IMR-90 (cell line): ENCODE measurements around the gene DYNC2H1. TPM values are rescaled to one million over a fixed set of nuclear protein-coding genes. Genes with fewer than 3 reads are reported as not detected.

ENCODE experiments used
- ATAC-seq: fragments of 200-7000 bp; cut with Tn5 transposase; 2 replicates; pipeline ENCODE4 v1.9.1; 2020; ENCODE audit warnings: low read depth, mild to moderate bottlenecking, moderate library complexity
- BruUV-seq: library from RNA; stranded (reverse); fragments of 400-500 nt; replicated peaks from 2 replicates; lab custom pipeline; 2021; lab: Mats Ljungman, UMichigan
- CTCF ChIA-PET: fragments of 300-600 bp; formaldehyde crosslinking; extraction: SDS; loops from one replicate; lab custom pipeline; 2021; ENCODE audit warnings: antibody characterized with exemption; lab: Yijun Ruan, JAX
- POLR2A ChIA-PET: fragments of 300-600 bp; sonication (Branson Sonifier 250); formaldehyde crosslinking; loops from one replicate; lab custom pipeline; 2022; ENCODE audit warnings: antibody characterized with exemption; ENCODE audit not compliant: unreplicated experiment; lab: Charles Lee
- DNase-seq: peaks from one replicate; pipeline ENCODE4 v3.0.0; 2013
- H2AFZ ChIP-seq: replicated peaks from 2 replicates; pipeline ENCODE3; 2013; ENCODE audit warnings: low read length, mild to moderate bottlenecking; ENCODE audit not compliant: poor library complexity
- H2AK5ac ChIP-seq: 2 replicates; pipeline ENCODE4 v1.6.1; 2013; ENCODE audit warnings: low read depth, low read length, inconsistent platforms
- H2AK9ac ChIP-seq: replicated peaks from 2 replicates; pipeline ENCODE3; 2013; ENCODE audit warnings: mild to moderate bottlenecking, low read depth, low read length, moderate library complexity; ENCODE audit not compliant: poor library complexity
- H2BK120ac ChIP-seq: 2 replicates; pipeline ENCODE4 v1.6.1; 2013; ENCODE audit warnings: low read depth, low read length, inconsistent platforms
- H2BK15ac ChIP-seq: 3 replicates; pipeline ENCODE4 v1.6.1; 2013; ENCODE audit warnings: low read depth, low read length, inconsistent platforms
- H2BK20ac ChIP-seq: 2 replicates; pipeline ENCODE4 v1.6.1; 2013; ENCODE audit warnings: low read depth, mild to moderate bottlenecking, inconsistent platforms, low read length, moderate library complexity
- H2BK5ac ChIP-seq: 2 replicates; pipeline ENCODE4 v1.6.1; 2013; ENCODE audit warnings: mild to moderate bottlenecking, low read depth, low read length, inconsistent platforms; ENCODE audit not compliant: poor library complexity, severe bottlenecking
- H3K14ac ChIP-seq: replicated peaks from 2 replicates; pipeline ENCODE4 v1.6.1; 2013; ENCODE audit warnings: low read depth, low read length, inconsistent platforms
- H3K18ac ChIP-seq: 2 replicates; pipeline ENCODE4 v1.6.1; 2013; ENCODE audit warnings: low read depth, low read length, control low read depth
- H3K23ac ChIP-seq: 2 replicates; pipeline ENCODE4 v1.6.1; 2013; ENCODE audit warnings: low read depth, low read length, inconsistent platforms
- H3K27ac ChIP-seq: 2 replicates; pipeline ENCODE4 v1.5.1; 2013; ENCODE audit warnings: mild to moderate bottlenecking, control low read depth, low read length; ENCODE audit not compliant: insufficient read depth
- H3K27me3 ChIP-seq: 2 replicates; pipeline ENCODE4 v1.6.1; 2013; ENCODE audit warnings: low read length; ENCODE audit not compliant: control insufficient read depth, insufficient read depth
- H3K36me3 ChIP-seq: 2 replicates; pipeline ENCODE4 v1.6.1; 2013; ENCODE audit warnings: low read length, mixed read lengths; ENCODE audit not compliant: control insufficient read depth, insufficient read depth
- H3K4ac ChIP-seq: 2 replicates; pipeline ENCODE4 v1.6.1; 2013; ENCODE audit warnings: low read depth, low read length, inconsistent platforms
- H3K4me1 ChIP-seq: 2 replicates; pipeline ENCODE4 v1.6.1; 2013; ENCODE audit warnings: low read length, mixed read lengths; ENCODE audit not compliant: control insufficient read depth, insufficient read depth
- H3K4me2 ChIP-seq: 2 replicates; pipeline ENCODE4 v1.6.1; 2013; ENCODE audit warnings: low read depth, mild to moderate bottlenecking, control low read depth, low read length, moderate library complexity
- H3K4me3 ChIP-seq: 2 replicates; pipeline ENCODE4 v1.5.1; 2013; ENCODE audit warnings: low read depth, mild to moderate bottlenecking, control low read depth, low read length, moderate library complexity; ENCODE audit not compliant: insufficient read depth
- H3K56ac ChIP-seq: 2 replicates; pipeline ENCODE4 v1.6.1; 2013; ENCODE audit warnings: low read length, inconsistent platforms; ENCODE audit not compliant: insufficient read depth; ENCODE audit errors: extremely low read depth
- H3K79me1 ChIP-seq, 2 experiments: 2 replicates each; pipeline ENCODE4 v1.6.1; 2013; ENCODE audit warnings: low read length in 2 of 2, inconsistent platforms in 1 of 2, low read depth in 1 of 2
- H3K9ac ChIP-seq: 2 replicates; pipeline ENCODE4 v1.6.1; 2013; ENCODE audit warnings: low read depth, low read length, control low read depth
- H3K9me1 ChIP-seq: 2 replicates; pipeline ENCODE4 v1.6.1; 2013; ENCODE audit warnings: low read length, inconsistent platforms; ENCODE audit not compliant: insufficient read depth
- H3K9me3 ChIP-seq: 2 replicates; pipeline ENCODE4 v1.6.1; 2013; ENCODE audit warnings: low read length; ENCODE audit not compliant: control insufficient read depth, insufficient read depth
- H4K20me1 ChIP-seq: 2 replicates; pipeline ENCODE4 v1.6.1; 2013; ENCODE audit warnings: low read length, inconsistent platforms; ENCODE audit not compliant: insufficient read depth
- H4K5ac ChIP-seq: 2 replicates; pipeline ENCODE4 v1.6.1; 2013; ENCODE audit warnings: mild to moderate bottlenecking, low read depth, low read length, control low read depth
- H4K8ac ChIP-seq, 2 experiments: 2 replicates each; pipeline ENCODE4 v1.6.1; 2013; ENCODE audit warnings: low read depth in 2 of 2, low read length in 2 of 2, control low read depth in 1 of 2, inconsistent platforms in 1 of 2
- H4K91ac ChIP-seq: 2 replicates; pipeline ENCODE4 v1.6.1; 2013; ENCODE audit warnings: low read depth, low read length, inconsistent platforms; ENCODE audit not compliant: insufficient read depth
- CTCF ChIP-seq: conservative IDR thresholded peaks from 2 replicates; pipeline ENCODE4 v1.5.1; 2012; ENCODE audit warnings: mild to moderate bottlenecking, low read depth, low read length, improper control_type of control experiment
- MAZ ChIP-seq: IDR thresholded peaks from 2 replicates; pipeline ENCODE4 v1.6.1; 2012; ENCODE audit warnings: low read depth, mild to moderate bottlenecking, low read length, improper control_type of control experiment, moderate library complexity, borderline replicate concordance
- NFE2L2 ChIP-seq: fragments of 150-350 bp; IDR thresholded peaks from 2 replicates; pipeline ENCODE4 v1.6.1; 2016; ENCODE audit warnings: low read depth, mild to moderate bottlenecking, low read length
- RAD21 ChIP-seq: IDR thresholded peaks from 2 replicates; pipeline ENCODE4 v1.6.1; 2012; ENCODE audit warnings: low read length, improper control_type of control experiment
- RFX5 ChIP-seq: IDR thresholded peaks from 2 replicates; pipeline ENCODE4 v1.8.0; 2012; ENCODE audit warnings: low read depth, mild to moderate bottlenecking, low read length, moderate library complexity
- SMC3 ChIP-seq: fragments of 150-350 bp; IDR thresholded peaks from 2 replicates; pipeline ENCODE4 v1.6.1; 2016; ENCODE audit warnings: low read depth, mild to moderate bottlenecking, antibody characterized with exemption, low read length, moderate library complexity
- USF2 ChIP-seq: fragments of 150-350 bp; IDR thresholded peaks from 2 replicates; pipeline ENCODE4 v1.6.1; 2017; ENCODE audit warnings: mild to moderate bottlenecking, antibody characterized with exemption, low read length, low read depth
- WGBS, 2 experiments: methylation state at CpG; one replicate each; pipeline versions ENCODE4 v1.1.5 to v1.1.7; 2013; ENCODE audit warnings: missing lambda C conversion rate in 2 of 2; ENCODE audit not compliant: insufficient read length in 1 of 2; ENCODE audit errors: extremely low coverage in 2 of 2; 5-methylcytosine and 5-hydroxymethylcytosine counted together
- dilution Hi-C: fragments of 300-500 bp; cut with HindIII; formaldehyde crosslinking; loops from one replicate; pipeline ENCODE4 v1.14.3; 2018; ENCODE audit warnings: low sequenced_read_pairs; ENCODE audit not compliant: unreplicated experiment
- in situ Hi-C: fragments of 300-500 bp; cut with MboI; formaldehyde crosslinking; loops from 3 replicates; pipeline ENCODE4 v1.14.3; 2019; ENCODE audit warnings: low sequenced_read_pairs, inconsistent platforms, mixed read lengths
- intact Hi-C: fragments of 100-400 bp; cut with micrococcal nuclease; formaldehyde crosslinking; loops from 2 replicates; pipeline ENCODE4 v1.10.0; 2022
- polyA plus RNA-seq, 3 experiments: library from polyadenylated mRNA; depleted of rRNA; stranded (reverse); fragments of >200 nt; gene quantifications; 2 replicates each; pipeline ENCODE4 v1.2.3, GENCODE V29; 2012; ENCODE audit warnings: low replicate concordance in 1 of 3
- total RNA-seq: library from RNA; depleted of rRNA; stranded (reverse); fragments of >200 nt; gene quantifications from 2 replicates; pipeline ENCODE4 v1.2.3, GENCODE V29; 2012

Gene DYNC2H1
- total and polyA plus RNA-seq, 2 of the 4 experiments (the other 2 are of a cell fraction): 5.7 to 21.0 TPM

- intact Hi-C loops: no loop called here
- H3K27ac ChIP-seq: no peak overlapping the region
- no CpG with 5 or more reads among the region's 2 CpGs for WGBS, 2 experiments
These were observed 419.4 kb downstream of the DYNC2H1 start for GRCh38 chr11:103528596-103528995.

More at GRCh38 chr11:103528596-103528995, 419.4 kb downstream of the DYNC2H1 start:
- H3K9me1 ChIP-seq: peaks cover 8% of the 10 kb centered on the region; the same call in 1 of the 2 replicates
- ChIA-PET POLR2A (no interaction called here), CTCF (interaction anchor here (1.1 kb wide), 1 partner anchor 10 kb away, joined by 4 read pairs; no protein-coding TSS in a partner anchor)
- no peak overlapping the region for H3K4me3 ChIP-seq
- H3K56ac ChIP-seq: no peak overlapping the region
- peak overlapping the region; percentile 54; the same call in 1 of the 2 replicates for H2BK20ac ChIP-seq
- peak overlapping the region; percentile 13; the same call in 1 of the 2 replicates for H3K23ac ChIP-seq
- H3K4me1 ChIP-seq: peaks cover 6% of the 10 kb centered on the region
- TF ChIP-seq RAD21: no peak
- TF ChIP-seq CTCF: no peak
- no peak for TF ChIP-seq RFX5
- TF ChIP-seq NFE2L2: no peak
- TF ChIP-seq SMC3: no peak
- no peak for TF ChIP-seq USF2
- TF ChIP-seq MAZ: no peak
- H3K9ac ChIP-seq: no peak overlapping the region
- no peak overlapping the region for H2AFZ ChIP-seq
- H2AK5ac ChIP-seq: no peak overlapping the region
- H4K5ac ChIP-seq: no peak overlapping the region
- H2BK5ac ChIP-seq: no peak overlapping the region
- H2AK9ac ChIP-seq: no peak overlapping the region
- no TSS peak for BruUV-seq
- no peaks in the 10 kb centered on the region for H4K20me1 ChIP-seq
- ATAC-seq: no peak
- in situ Hi-C loops (no loop called here), dilution Hi-C loops (no loop called here)
- H2BK15ac ChIP-seq: peak overlapping the region; percentile 30; the same call in 1 of the 3 replicates
- H2BK120ac ChIP-seq: peak overlapping the region; percentile 46; the same call in 1 of the 2 replicates
- H3K79me1 ChIP-seq: no peaks in the 10 kb centered on the region
- H3K18ac ChIP-seq: no peak overlapping the region
- H3K36me3 ChIP-seq: no peaks in the 10 kb centered on the region
- no peaks in the 10 kb centered on the region for H3K27me3 ChIP-seq
- no peak overlapping the region for H4K8ac ChIP-seq
- H4K91ac ChIP-seq: peak overlapping the region; percentile 45; the same call in 1 of the 2 replicates
- no peaks in the 10 kb centered on the region for H3K9me3 ChIP-seq
- no peak overlapping the region; the same call in 1 of the 2 replicates for H3K4ac ChIP-seq
- no peak overlapping the region for H3K4me2 ChIP-seq
- DNase-seq: no peak
- peak overlapping the region; percentile 20; the same call in 1 of the 2 replicates for H3K14ac ChIP-seq
